ENCODE results near the gene FEN1.
A peak's percentile ranks its signal among the peaks of the same experiment; 100 is the strongest.

Gene FEN1

DNA sequence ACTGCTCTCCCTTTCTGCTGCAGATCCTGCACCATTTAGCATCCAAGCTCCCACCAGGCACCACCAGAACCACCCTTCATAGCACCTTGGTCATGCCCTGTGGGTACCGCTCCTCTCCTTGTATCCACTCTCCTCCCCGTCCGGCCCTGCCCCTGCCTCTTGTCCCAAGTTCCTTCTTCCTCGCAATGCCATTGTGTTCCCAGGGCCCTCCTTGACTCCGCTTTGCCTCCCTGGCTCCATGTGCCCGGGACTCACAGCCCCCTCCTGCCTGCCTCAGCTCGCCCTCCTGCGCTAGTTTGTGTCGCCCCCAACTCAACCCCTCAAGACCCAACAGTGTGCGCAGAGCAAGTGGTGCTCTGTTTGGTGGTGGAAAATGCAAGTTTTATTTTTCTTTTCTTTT lies 46.2 kb downstream of the FEN1 start:
- no peak for DNase-seq (ENCODE audit: extremely low spot score)
- POLR2A ChIA-PET: no interaction called here
- TF ChIP-seq FOXK2 (IDR thresholded peaks at IDR 0.05) (no peak), CTBP1 (IDR thresholded peaks at IDR 0.05; ENCODE audit: borderline replicate concordance) (no peak), SP1 (IDR thresholded peaks at IDR 0.05) (no peak), FOXA1 (IDR thresholded peaks at IDR 0.05) (no peak), BHLHE40 (IDR thresholded peaks at IDR 0.05; ENCODE audit: borderline replicate concordance) (no peak), ELF4 (IDR thresholded peaks at IDR 0.05) (no peak), TARDBP (IDR thresholded peaks at IDR 0.05) (no peak), HDGF (IDR thresholded peaks at IDR 0.05; ENCODE audit: borderline replicate concordance) (no peak), ARNT (IDR thresholded peaks at IDR 0.05) (no peak), FOXM1 (IDR thresholded peaks at IDR 0.05; ENCODE audit: borderline replicate concordance) (no peak), L3MBTL2 (conservative IDR thresholded peaks at IDR 0.05) (no peak), ZNF384 (IDR thresholded peaks at IDR 0.05) (no peak), NFRKB (IDR thresholded peaks at IDR 0.05) (no peak), SUZ12 (IDR thresholded peaks at IDR 0.05) (no peak)
- TF ChIP-seq, protein P1, sequence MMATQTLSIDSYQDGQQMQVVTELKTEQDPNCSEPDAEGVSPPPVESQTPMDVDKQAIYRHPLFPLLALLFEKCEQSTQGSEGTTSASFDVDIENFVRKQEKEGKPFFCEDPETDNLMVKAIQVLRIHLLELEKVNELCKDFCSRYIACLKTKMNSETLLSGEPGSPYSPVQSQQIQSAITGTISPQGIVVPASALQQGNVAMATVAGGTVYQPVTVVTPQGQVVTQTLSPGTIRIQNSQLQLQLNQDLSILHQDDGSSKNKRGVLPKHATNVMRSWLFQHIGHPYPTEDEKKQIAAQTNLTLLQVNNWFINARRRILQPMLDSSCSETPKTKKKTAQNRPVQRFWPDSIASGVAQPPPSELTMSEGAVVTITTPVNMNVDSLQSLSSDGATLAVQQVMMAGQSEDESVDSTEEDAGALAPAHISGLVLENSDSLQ (IDR thresholded peaks at IDR 0.05): no peak
- CTCF ChIA-PET: no interaction called here

DNA sequence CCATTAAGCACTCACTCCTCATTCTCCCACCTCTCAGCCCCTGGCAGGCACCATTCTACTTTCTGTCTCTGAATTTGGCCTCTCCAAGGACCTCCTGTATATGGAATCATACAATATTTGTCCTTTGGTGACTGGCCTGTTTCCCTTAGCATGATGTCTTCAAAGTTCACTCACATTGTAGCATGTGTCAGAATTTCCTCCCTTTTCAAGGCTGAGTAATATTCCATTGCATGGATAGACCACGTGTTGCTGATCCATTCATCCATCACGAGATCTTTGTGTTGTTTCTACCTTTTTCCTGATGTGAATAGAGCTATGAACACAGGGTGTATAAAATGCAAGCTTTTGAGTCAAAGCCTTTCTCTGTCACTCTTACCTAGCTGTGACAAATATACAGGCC lies 47.0 kb downstream of the FEN1 start:
- ChIA-PET CTCF (no interaction called here), POLR2A (no interaction called here)
- no peak for TF ChIP-seq L3MBTL2 (conservative IDR thresholded peaks at IDR 0.05)
- no peak for TF ChIP-seq SUZ12 (IDR thresholded peaks at IDR 0.05)
- TF ChIP-seq HDGF (IDR thresholded peaks at IDR 0.05; ENCODE audit: borderline replicate concordance): no peak
- no peak for TF ChIP-seq NFRKB (IDR thresholded peaks at IDR 0.05)
- no peak for TF ChIP-seq ARNT (IDR thresholded peaks at IDR 0.05)
- no peak for TF ChIP-seq FOXA1 (IDR thresholded peaks at IDR 0.05)
- no peak for TF ChIP-seq ELF4 (IDR thresholded peaks at IDR 0.05)
- no peak for TF ChIP-seq ZNF384 (IDR thresholded peaks at IDR 0.05)
- TF ChIP-seq, protein P1 (IDR thresholded peaks at IDR 0.05): no peak
- no peak for TF ChIP-seq TARDBP (IDR thresholded peaks at IDR 0.05)
- TF ChIP-seq FOXK2 (IDR thresholded peaks at IDR 0.05): no peak
- no peak for TF ChIP-seq CTBP1 (IDR thresholded peaks at IDR 0.05; ENCODE audit: borderline replicate concordance)
- no peak for TF ChIP-seq FOXM1 (IDR thresholded peaks at IDR 0.05; ENCODE audit: borderline replicate concordance)
- TF ChIP-seq LEF1 (IDR thresholded peaks at IDR 0.05; ENCODE audit: borderline replicate concordance): no peak
- no peak for TF ChIP-seq BHLHE40 (IDR thresholded peaks at IDR 0.05; ENCODE audit: borderline replicate concordance)
- TF ChIP-seq SP1 (IDR thresholded peaks at IDR 0.05): no peak
- no peak for DNase-seq (ENCODE audit: extremely low spot score)

DNA sequence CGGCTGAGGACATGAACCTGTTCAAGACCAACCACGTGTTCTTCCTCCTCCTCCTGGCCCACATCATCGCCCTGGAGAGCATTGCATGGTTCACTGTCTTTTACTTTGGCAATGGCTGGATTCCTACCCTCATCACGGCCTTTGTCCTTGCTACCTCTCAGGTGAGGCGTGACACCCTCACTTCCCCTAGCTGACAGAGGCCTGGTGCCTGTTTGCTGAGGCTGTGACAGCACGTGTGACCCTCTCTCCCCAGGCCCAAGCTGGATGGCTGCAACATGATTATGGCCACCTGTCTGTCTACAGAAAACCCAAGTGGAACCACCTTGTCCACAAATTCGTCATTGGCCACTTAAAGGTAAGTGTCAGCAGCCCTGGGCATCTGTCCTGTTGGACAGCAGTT lies 47.7 kb downstream of the FEN1 start:
- CTCF ChIA-PET: no interaction called here
- TF ChIP-seq BHLHE40 (IDR thresholded peaks at IDR 0.05; ENCODE audit: borderline replicate concordance) (no peak), FOXA1 (IDR thresholded peaks at IDR 0.05) (no peak), LEF1 (IDR thresholded peaks at IDR 0.05; ENCODE audit: borderline replicate concordance) (no peak), CTBP1 (IDR thresholded peaks at IDR 0.05; ENCODE audit: borderline replicate concordance) (no peak), SP1 (IDR thresholded peaks at IDR 0.05) (no peak)
- TF ChIP-seq, protein P1 (IDR thresholded peaks at IDR 0.05): no peak
- DNase-seq (ENCODE audit: extremely low spot score): no peak
- POLR2A ChIA-PET: no interaction called here

DNA sequence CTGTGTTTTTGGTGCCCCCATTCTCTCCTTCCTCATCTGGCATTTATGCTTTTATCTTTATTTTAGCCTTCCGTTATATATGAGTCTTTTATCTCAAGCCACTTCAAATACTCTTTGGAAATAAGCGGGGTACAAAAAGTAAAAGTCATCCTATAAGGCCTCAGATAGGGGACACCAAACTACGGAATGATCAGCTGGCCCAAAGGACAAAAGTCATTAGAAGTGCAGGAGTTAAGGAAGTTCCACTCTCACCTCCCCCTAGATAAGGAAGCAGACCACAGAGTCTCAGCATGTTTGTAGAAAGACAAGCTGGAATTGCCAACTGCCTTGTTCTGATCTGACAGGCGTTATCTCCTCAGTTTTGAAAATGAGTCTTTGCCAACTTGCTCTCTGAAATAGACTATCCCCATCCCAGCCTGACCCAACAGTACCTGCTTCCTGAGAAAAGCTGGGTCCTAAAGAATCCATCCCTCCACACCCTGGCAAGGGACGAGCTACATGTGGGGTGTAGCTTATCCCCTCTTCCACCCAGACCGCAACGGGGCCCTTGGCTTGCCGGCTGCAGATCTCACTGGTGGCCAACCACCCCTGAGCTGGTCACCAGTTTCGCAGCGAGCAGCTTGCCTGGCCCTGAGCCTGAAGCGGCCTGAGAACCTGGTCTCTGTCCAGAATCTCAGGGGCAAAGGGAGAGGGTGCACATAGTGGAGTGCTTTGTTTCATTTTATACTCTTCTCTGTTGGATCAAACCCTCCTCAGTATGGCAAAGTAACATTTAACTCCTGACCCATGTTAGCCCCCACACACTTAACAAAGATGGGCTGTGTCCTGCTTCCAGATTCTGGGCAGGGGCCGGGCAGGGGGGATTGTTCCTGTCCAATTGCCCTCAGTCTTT lies 49.2 kb downstream of the FEN1 start:
- no peak for DNase-seq (ENCODE audit: extremely low spot score)
- ChIA-PET CTCF (interaction anchor here (0.9 kb wide), 1 partner anchor 106 kb away, joined by 3 read pairs; no protein-coding TSS in a partner anchor), POLR2A (no interaction called here)
- TF ChIP-seq BHLHE40 (IDR thresholded peaks at IDR 0.05; ENCODE audit: borderline replicate concordance) (no peak), NFRKB (IDR thresholded peaks at IDR 0.05) (no peak), TARDBP (IDR thresholded peaks at IDR 0.05) (no peak)

DNA sequence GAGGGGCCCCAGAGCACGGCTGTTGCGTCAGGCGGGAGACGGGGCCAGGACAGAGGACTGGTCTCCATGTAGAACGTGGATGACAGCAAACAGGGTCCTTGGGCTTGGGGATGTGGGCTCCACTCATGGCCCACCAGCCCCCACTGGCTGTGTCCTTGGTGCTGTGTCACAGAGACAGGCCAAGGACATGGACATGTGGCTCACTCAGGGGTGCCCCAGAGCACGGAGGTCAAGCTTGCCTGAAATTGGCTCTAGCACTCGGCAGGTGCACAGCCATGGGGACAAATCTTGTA lies 49.8 kb downstream of the FEN1 start:
- ChIA-PET CTCF (no interaction called here), POLR2A (no interaction called here)
- TF ChIP-seq SP1 (IDR thresholded peaks at IDR 0.05): no peak
- no peak for TF ChIP-seq ELF4 (IDR thresholded peaks at IDR 0.05)
- TF ChIP-seq LEF1 (IDR thresholded peaks at IDR 0.05; ENCODE audit: borderline replicate concordance): no peak
- no peak for TF ChIP-seq SUZ12 (IDR thresholded peaks at IDR 0.05)
- TF ChIP-seq FOXA1 (IDR thresholded peaks at IDR 0.05): no peak
- no peak for DNase-seq (ENCODE audit: extremely low spot score)

DNA sequence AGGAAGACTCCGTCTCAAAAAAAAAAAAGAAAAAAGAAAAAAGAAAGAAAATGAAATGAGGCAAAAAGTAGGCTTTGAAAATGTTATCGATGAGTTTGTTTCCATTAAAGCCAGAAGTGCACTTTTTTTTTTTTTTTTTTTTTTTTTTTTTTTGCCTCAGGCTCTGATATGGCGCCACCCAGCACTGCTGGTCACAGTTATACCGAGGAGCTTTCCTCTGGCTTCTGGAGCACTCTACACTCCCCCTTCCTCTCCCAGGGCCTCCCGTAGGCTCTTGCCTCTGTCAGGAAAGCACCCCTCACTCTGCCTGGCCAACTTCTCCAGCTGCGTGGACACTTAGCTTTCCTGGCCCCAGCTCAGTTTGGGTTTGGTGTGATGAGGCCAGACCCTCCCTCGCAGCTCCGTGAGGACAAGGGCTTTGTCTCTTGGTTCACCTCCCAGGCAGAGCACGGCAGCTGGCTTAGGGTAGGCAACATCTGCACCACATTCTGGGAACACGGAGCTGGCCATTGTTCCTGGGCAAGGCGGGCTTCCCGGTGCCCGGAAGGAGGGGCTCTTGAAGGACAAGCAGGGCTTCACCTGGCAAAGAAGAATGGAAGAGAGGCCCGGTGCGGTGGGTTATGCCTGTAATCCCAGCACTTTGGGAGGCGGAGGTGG lies 52.3 kb downstream of the FEN1 start:
- no peak for TF ChIP-seq TARDBP (IDR thresholded peaks at IDR 0.05)
- TF ChIP-seq FOXK2 (IDR thresholded peaks at IDR 0.05): no peak
- TF ChIP-seq BHLHE40 (IDR thresholded peaks at IDR 0.05; ENCODE audit: borderline replicate concordance): no peak
- TF ChIP-seq HDGF (IDR thresholded peaks at IDR 0.05; ENCODE audit: borderline replicate concordance): no peak
- peak; percentile 59; the same call in 1 of the 2 replicates for TF ChIP-seq ZNF384 (IDR thresholded peaks at IDR 0.05)
- no peak for TF ChIP-seq ELF4 (IDR thresholded peaks at IDR 0.05)
- DNase-seq (ENCODE audit: extremely low spot score): no peak
- ChIA-PET CTCF (no interaction called here), POLR2A (no interaction called here)
